Endothelial cell of hepatic sinusoid (primary cell): ENCODE results near the gene RET.

Source experiments
- in situ Hi-C: cut with HindIII; loops from 2 replicates; pipeline ENCODE4 v1.10.0; 2017; ENCODE audit warnings: low sequenced_read_pairs

The RET gene

GRCh38 chr10:43076876-43077420 lies at the start of gene RET:
Gene RET (plus strand): TSS chr10:43077069. CDS start chr10:43077259, 190 bp downstream.
- in situ Hi-C loops: no loop called here

DNA sequence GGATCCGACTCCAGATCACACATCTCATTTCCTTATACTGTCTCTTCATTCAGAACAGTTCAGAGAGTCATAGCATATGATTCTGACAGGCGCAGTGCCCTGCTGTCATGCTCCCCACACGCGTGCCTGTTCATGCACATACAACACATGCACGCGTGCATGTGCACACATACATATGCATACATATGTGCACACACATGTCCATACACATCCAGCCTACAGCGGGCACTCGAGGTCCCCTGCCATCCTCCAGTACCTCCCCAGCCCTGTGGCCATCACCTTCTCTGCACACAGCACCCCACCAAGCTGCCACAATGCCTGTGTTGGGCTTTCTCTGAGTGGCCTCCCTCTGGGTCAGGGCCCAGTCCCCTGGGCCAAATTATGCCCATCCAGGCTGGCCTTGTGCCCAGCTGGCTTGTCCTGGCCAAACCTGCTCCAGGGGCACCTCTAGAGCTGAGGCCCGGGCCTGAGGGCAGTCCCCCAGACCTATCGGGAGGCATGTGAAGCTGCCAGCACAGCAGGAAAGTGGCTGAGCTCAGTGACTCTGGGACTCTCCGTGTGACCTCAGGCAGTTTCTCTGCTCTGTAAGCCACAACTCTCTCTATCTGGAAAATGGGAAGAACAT lies 49.4 kb upstream of the RET start:
- in situ Hi-C loops: loop anchor here (5.0 kb wide), 1 partner anchor 40 kb away; no protein-coding TSS in a partner anchor

GRCh38 chr10:43028143-43028542 lies 48.7 kb upstream of the RET start:
- in situ Hi-C loops: loop anchor here (5.0 kb wide), 1 partner anchor 39 kb away; no protein-coding TSS in a partner anchor

- in situ Hi-C loops: loop anchor here (5.0 kb wide), 1 partner anchor 38 kb away; no protein-coding TSS in a partner anchor
Observed at GRCh38 chr10:43029043-43029442, 47.8 kb upstream of the RET start.

DNA sequence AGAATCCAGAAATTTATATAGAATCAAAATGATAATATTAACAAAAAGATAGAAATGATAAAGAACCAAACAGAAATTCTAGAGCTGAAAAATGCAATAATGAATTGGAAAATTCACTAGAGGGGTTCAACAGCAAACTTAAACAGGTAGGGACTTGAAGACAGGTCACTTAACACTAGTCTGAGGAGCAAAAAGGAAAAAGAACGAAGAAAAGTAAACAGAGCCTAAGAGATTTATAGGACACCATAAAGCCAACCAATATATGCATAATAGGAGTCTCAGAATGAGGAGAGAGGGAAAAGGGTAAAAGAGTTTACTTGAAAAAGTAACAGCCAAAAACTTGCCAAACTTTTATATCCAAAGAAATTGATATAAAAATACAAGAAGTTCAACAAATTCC lies 44.3 kb upstream of the RET start:
- in situ Hi-C loops: no loop called here

- in situ Hi-C loops: no loop called here
Observed at GRCh38 chr10:43035800-43036199, 41.1 kb upstream of the RET start.

- in situ Hi-C loops: no loop called here
Observed at GRCh38 chr10:43036481-43037428, 40.1 kb upstream of the RET start.

DNA sequence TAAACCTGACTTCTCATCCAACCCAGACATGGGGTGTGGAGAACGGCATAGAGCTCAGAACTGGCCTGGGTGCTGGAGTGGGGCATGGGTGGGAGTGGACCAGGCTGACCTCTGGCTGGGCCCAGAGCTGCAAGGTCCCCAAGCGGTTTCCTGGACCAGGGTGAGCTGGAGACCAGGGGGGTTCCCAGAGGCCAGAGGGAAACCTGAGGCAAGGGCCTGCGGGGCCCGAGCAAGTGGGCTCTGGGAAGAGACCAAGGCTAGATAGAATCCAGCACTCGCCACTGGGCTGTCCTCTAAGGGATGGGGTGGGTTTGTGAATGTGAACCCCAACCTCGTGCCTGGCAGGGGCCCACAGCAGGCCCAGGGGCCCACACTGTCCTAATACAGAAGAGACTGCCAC lies 39.4 kb upstream of the RET start:
- in situ Hi-C loops: no loop called here

GRCh38 chr10:43037942-43038782 lies 38.7 kb upstream of the RET start:
- in situ Hi-C loops: no loop called here

DNA sequence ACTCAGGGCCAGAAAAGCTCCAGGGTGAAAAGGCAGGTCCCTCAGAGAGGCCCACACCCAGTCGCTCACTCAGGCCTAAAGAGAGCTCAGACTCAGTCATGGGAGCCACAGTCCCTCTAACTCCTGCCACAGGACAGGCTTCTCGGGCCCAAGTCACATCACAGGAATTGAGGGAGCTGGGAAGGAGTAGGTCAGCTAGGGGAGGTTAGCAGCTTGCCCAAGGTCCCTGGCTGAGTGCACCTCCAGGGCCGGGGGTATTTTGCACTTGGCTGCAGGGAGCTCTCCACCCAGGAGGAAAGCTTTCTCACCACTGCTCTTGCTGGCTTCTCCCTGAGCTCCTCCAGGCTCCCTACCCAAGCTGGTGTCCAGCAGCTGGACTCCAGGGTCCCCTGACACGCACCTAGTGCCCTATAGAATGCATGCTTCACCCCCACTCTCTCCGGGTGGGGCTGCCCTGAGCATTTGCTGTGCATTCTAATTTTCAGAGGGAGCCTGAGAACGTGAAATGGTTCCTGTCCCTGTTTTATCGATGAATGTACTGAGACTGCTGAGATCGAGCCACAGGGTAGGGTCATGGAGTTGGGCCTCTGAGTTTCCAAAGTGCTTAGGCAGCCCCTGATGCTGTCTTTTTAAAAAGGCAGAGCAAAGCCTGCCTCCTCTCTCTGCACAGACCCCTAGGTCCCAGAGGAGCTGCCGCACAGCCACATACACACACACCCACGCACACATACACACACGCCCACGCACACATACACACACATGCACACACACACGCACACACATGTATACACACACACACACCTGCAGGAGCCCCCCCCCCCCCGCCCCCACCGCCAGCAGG lies 37.9 kb upstream of the RET start:
- in situ Hi-C loops: no loop called here

- in situ Hi-C loops: no loop called here
Observed at GRCh38 chr10:43039624-43040481, 37.0 kb upstream of the RET start.

DNA sequence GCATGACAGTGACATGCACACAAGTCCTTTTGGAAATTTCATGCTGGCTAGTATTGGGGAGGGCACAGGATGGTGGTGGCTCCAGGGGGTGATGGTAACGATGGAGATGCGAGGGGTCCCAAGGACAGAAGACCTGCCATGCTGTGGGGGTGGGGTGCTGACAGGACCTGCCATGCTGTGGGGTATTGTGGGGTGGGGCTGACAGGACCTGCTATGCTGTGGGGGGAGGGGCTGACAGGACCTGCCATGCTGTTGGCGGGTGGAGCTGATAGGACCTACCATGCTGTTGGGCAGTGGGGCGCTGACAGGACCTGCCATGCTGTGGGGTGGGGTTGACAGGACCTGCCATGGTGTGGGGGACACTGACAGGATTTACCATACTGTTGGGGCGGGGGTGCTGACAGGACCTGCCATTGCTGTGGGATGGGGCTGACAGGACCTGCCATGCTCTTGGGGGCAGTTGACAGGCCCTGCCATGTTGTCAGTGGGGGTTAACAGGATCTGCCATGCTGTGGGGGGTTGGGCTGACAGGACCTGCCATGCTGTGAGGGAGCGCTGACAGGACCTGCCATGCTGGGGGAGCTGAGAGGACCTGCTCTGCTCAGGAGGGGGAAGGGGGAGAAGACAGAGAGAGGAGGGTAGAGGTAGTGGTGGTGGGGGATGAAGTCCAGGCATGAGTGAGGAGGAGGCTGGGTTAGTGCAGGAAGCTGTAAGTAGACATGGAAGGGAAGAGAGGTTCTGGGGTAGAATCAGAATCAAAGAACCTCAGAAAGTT lies 36.2 kb upstream of the RET start:
- in situ Hi-C loops: no loop called here

GRCh38 chr10:43041422-43042342 lies 35.2 kb upstream of the RET start:
- in situ Hi-C loops: no loop called here

DNA sequence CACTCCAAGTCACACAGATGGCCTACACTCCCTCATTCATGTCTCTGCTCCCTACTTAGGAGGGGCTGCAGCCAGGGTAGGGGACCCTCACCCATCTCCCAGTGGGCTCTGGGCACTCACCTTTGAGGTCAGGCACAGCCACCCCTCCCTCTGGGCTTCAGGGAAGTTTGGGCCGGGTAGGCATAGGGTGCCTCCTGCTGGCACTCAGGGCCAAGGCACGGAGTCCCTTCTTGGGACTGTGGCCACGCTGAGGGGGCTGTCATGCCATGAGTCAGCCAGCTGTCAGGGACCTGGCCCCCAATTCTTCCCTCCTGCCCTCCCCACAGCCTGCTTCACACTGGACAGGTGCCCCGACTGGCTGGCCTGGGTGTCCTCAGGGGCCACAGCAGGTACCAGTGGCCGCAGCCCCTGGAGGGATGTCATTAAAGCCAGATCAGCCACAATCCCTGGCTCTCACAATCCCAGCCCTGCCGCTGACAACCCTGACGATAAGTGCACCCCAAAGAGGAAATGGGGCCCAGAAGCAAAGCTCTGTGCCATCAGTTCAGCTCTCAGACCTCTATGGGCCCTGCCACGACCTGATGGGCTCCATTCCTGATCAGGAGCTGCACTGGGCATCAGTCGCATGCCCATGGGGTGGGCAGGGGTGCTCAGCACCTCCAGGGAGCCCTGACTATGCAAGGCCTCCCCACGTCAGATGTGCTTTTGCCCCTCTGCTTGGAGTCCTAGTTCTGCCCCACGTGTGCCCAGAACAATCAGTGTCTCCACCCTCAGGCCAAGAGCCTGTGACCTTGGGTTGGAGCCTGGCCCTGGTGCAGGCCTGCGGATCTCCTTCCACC lies 34.1 kb upstream of the RET start:
- in situ Hi-C loops: no loop called here

DNA sequence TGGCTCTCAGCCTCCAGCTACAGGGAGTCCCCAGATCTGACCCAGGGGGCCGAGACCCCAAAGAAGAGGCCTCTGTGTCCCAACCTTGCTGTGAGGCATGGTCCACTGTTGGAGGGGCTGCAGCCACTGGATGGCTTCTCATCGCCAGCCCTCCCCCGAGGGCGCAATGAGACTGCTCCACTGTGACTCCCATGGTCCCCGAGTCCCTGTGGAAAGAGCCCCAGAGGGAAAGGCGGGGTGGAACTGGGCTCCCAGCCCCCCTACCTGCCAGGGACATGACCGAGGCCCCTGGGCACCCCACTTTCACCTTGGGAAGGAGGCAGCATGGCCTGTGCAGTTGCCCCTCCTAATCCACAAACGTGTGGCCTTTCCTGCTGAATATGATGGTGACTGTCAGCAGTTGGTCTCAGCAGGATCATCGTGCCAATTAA lies 33.5 kb upstream of the RET start:
- in situ Hi-C loops: no loop called here

DNA sequence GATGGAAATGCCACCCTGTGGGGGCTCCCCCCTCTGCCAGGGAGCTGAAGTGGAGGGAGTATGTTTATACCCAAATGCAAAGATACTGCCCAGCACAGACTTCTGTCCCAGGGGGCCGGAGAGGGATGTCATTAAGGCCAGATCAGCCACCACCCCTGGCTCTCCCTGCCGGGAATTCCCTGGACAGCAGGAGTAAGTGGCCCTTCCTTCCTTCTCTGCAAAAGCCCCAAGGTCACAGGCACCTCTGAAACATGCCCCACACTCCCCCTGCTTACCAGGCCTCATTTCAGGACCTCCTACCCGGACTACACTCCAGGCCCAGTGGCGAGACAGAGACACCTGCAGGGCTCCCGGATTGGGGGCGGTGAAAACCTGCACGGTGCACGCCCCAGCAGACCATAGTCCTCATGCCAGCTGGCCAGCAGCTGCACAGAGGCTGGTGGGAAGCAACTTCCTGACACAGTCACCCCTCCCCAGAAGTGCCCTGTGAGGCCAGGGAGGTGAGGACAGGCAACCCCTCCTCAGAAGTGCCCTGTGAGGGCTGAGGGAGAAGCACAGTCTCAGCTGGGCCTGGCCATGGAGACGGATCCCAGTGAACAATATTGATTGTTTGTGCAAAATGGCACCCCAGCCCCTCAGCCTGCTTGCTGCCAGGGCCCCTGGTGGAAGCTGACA lies 33.0 kb upstream of the RET start:
- in situ Hi-C loops: no loop called here
